HepG2 (cell line): Measurements from ENCODE around the gene MTFR1L. TPM values are rescaled to one million over a fixed set of nuclear protein-coding genes. Genes with fewer than 3 reads are reported as not detected.

Experiments used
- AGO2 ChIP-seq: fragments of 200-400 bp; formaldehyde crosslinking; optimal IDR thresholded peaks from 2 replicates; pipeline ENCODE3; 2017; ENCODE audit warnings: mild to moderate bottlenecking, low read depth, low read length, moderate library complexity
- ATRX ChIP-seq: sonication (generic); formaldehyde crosslinking; IDR thresholded peaks from 2 replicates; pipeline ENCODE4 v1.4.0; 2020; ENCODE audit warnings: missing genetic modification reagents, borderline replicate concordance
- DNMT1 ChIP-seq: sonication (generic); formaldehyde crosslinking; IDR thresholded peaks from 2 replicates; pipeline ENCODE4 v1.5.1; 2020; ENCODE audit warnings: mild to moderate bottlenecking, missing genetic modification reagents
- IRF2 ChIP-seq: IDR thresholded peaks from 2 replicates; pipeline ENCODE4 v1.6.1; 2018; ENCODE audit warnings: missing genetic modification reagents, missing compliant biosample characterization
- KDM3A ChIP-seq: IDR thresholded peaks from 2 replicates; pipeline ENCODE4 v1.6.1; 2018; ENCODE audit warnings: low read depth, missing compliant biosample characterization
- KDM5B ChIP-seq: sonication (generic); formaldehyde crosslinking; IDR thresholded peaks from 2 replicates; pipeline ENCODE4 v1.4.0; 2020; ENCODE audit warnings: missing genetic modification reagents, mild to moderate bottlenecking, borderline replicate concordance
- MEIS1 ChIP-seq: sonication (generic); formaldehyde crosslinking; IDR thresholded peaks from 2 replicates; pipeline ENCODE4 v1.9.0; 2021; ENCODE audit warnings: mild to moderate bottlenecking, missing genetic modification reagents, moderate library complexity, borderline replicate concordance
- SCMH1 ChIP-seq: sonication (generic); formaldehyde crosslinking; IDR thresholded peaks from 2 replicates; pipeline ENCODE4 v1.9.0; 2021; ENCODE audit warnings: missing genetic modification reagents, mild to moderate bottlenecking, borderline replicate concordance
- SP2 ChIP-seq: sonication (generic); formaldehyde crosslinking; IDR thresholded peaks from 2 replicates; pipeline ENCODE4 v1.5.1; 2020; ENCODE audit warnings: mild to moderate bottlenecking, missing genetic modification reagents
- SPEN ChIP-seq: sonication (generic); formaldehyde crosslinking; IDR thresholded peaks from 2 replicates; pipeline ENCODE4 v1.5.1; 2020; ENCODE audit warnings: low read depth, mild to moderate bottlenecking, missing genetic modification reagents
- ZNF282 ChIP-seq: fragments of 450-650 bp; IDR thresholded peaks from 2 replicates; pipeline ENCODE4 v1.6.1; 2018; ENCODE audit not compliant: partially characterized antibody
- ZNF724P ChIP-seq: sonication (generic); formaldehyde crosslinking; IDR thresholded peaks from 2 replicates; pipeline ENCODE4 v1.8.0; 2022; ENCODE audit warnings: missing genetic modification reagents, borderline replicate concordance
- ZNF781 ChIP-seq: sonication (generic); formaldehyde crosslinking; IDR thresholded peaks from 2 replicates; pipeline ENCODE4 v1.5.1; 2020; ENCODE audit warnings: borderline replicate concordance, mild to moderate bottlenecking, missing genetic modification reagents; ENCODE audit errors: not compliant biosample characterization
- ZSCAN31 ChIP-seq: sonication (generic); formaldehyde crosslinking; IDR thresholded peaks from 2 replicates; pipeline ENCODE4 v1.5.0; 2020; ENCODE audit warnings: low read depth, mild to moderate bottlenecking, missing genetic modification reagents
- polyA plus RNA-seq, 8 experiments: library from polyadenylated mRNA; depleted of rRNA in 3 of 8; stranded (reverse) in 7 of 8; unstranded in 1 of 8; fragments of >200 nt; fragmentation: Illumina TruSeq in 4 of 8; extraction: Trizol in 4 of 8; gene quantifications; 2 replicates each; pipeline versions ENCODE4 v1.2.1 to v1.2.3, GENCODE V29; 2011 to 2016; ENCODE audit warnings: low read depth in 4 of 8, missing spikeins in 1 of 8, mixed read lengths in 1 of 8; ENCODE audit not compliant: insufficient read depth in 1 of 8
- total RNA-seq, 5 experiments: library from RNA; depleted of rRNA; stranded (reverse); fragments of >200 nt; fragmentation: Illumina TruSeq; extraction: Trizol; gene quantifications; 2 replicates each; pipeline ENCODE4 v1.2.3, GENCODE V29; 2016; ENCODE audit warnings: low read depth in 1 of 5
- TF ChIP-seq, protein P1 (sequence below): sonication (generic); formaldehyde crosslinking; IDR thresholded peaks from 2 replicates; pipeline ENCODE4 v1.9.0; 2021; ENCODE audit warnings: missing genetic modification reagents, borderline replicate concordance
- TF ChIP-seq, protein P2 (sequence below): sonication (generic); formaldehyde crosslinking; IDR thresholded peaks from 2 replicates; pipeline ENCODE4 v1.4.0; 2020; ENCODE audit warnings: missing genetic modification reagents, mild to moderate bottlenecking, borderline replicate concordance
- TF ChIP-seq, protein P3 (sequence below): sonication (generic); formaldehyde crosslinking; IDR thresholded peaks from 2 replicates; pipeline ENCODE4 v1.4.0; 2020; ENCODE audit warnings: missing genetic modification reagents

The MTFR1L gene
- total and polyA plus RNA-seq, 2 of the 13 experiments (the other 11 are each of a cell fraction or from before 2014, with no cell fraction given): 38.0 to 55.7 TPM

DNA sequence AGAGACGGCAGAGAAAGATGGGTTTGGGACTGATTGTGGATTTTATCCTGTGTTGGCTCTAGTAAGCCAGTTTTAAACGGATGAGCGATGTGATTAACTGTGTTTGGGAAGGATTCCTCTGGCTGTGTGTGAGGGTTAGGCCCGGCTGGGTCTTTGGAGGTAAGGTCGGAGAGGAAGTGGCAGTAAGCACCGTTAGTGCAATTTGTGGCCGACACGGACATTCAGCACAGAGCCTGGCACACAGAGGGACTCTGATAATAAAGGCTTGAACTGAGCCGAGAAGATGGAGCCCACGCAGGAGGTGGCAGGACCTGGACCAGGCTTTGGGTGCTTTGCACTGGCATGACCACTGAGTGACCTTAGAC is 1.3 kb downstream of the MTFR1L start (continued):
- TF ChIP-seq, protein P1, sequence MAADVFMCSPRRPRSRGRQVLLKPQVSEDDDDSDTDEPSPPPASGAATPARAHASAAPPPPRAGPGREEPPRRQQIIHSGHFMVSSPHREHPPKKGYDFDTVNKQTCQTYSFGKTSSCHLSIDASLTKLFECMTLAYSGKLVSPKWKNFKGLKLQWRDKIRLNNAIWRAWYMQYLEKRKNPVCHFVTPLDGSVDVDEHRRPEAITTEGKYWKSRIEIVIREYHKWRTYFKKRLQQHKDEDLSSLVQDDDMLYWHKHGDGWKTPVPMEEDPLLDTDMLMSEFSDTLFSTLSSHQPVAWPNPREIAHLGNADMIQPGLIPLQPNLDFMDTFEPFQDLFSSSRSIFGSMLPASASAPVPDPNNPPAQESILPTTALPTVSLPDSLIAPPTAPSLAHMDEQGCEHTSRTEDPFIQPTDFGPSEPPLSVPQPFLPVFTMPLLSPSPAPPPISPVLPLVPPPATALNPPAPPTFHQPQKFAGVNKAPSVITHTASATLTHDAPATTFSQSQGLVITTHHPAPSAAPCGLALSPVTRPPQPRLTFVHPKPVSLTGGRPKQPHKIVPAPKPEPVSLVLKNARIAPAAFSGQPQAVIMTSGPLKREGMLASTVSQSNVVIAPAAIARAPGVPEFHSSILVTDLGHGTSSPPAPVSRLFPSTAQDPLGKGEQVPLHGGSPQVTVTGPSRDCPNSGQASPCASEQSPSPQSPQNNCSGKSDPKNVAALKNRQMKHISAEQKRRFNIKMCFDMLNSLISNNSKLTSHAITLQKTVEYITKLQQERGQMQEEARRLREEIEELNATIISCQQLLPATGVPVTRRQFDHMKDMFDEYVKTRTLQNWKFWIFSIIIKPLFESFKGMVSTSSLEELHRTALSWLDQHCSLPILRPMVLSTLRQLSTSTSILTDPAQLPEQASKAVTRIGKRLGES (CRISPR knock-in tag): no peak
- TF ChIP-seq ZNF781 (CRISPR knock-in tag) (peak; percentile 53), SP2 (CRISPR knock-in tag) (no peak), SPEN (CRISPR knock-in tag) (no peak), AGO2 (no peak), ATRX (CRISPR knock-in tag) (no peak), KDM5B (no peak), ZNF724P (CRISPR knock-in tag) (0 out of 2 replicates have a peak, but pooled peaks have one; percentile 30), IRF2 (CRISPR knock-in tag) (peak; percentile 10; the same call in 1 of the 2 replicates), MEIS1 (no peak), ZNF282 (no peak), KDM3A (CRISPR knock-in tag) (no peak), DNMT1 (CRISPR knock-in tag) (peak; percentile 33; the same call in 1 of the 2 replicates), SCMH1 (CRISPR knock-in tag) (no peak), ZSCAN31 (CRISPR knock-in tag) (no peak)
- TF ChIP-seq, protein P2, sequence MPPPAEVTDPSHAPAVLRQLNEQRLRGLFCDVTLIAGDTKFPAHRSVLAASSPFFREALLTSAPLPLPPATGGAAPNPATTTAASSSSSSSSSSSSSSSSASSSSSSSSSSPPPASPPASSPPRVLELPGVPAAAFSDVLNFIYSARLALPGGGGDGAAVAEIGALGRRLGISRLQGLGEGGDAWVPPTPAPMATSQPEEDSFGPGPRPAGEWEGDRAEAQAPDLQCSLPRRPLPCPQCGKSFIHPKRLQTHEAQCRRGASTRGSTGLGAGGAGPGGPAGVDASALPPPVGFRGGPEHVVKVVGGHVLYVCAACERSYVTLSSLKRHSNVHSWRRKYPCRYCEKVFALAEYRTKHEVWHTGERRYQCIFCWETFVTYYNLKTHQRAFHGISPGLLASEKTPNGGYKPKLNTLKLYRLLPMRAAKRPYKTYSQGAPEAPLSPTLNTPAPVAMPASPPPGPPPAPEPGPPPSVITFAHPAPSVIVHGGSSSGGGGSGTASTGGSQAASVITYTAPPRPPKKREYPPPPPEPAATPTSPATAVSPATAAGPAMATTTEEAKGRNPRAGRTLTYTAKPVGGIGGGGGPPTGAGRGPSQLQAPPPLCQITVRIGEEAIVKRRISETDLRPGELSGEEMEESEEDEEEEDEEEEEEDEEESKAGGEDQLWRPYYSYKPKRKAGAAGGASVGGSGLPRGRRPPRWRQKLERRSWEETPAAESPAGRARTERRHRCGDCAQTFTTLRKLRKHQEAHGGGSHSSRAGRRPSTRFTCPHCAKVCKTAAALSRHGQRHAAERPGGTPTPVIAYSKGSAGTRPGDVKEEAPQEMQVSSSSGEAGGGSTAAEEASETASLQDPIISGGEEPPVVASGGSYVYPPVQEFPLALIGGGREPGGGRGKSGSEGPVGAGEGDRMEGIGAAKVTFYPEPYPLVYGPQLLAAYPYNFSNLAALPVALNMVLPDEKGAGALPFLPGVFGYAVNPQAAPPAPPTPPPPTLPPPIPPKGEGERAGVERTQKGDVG: no peak
- TF ChIP-seq, protein P3, sequence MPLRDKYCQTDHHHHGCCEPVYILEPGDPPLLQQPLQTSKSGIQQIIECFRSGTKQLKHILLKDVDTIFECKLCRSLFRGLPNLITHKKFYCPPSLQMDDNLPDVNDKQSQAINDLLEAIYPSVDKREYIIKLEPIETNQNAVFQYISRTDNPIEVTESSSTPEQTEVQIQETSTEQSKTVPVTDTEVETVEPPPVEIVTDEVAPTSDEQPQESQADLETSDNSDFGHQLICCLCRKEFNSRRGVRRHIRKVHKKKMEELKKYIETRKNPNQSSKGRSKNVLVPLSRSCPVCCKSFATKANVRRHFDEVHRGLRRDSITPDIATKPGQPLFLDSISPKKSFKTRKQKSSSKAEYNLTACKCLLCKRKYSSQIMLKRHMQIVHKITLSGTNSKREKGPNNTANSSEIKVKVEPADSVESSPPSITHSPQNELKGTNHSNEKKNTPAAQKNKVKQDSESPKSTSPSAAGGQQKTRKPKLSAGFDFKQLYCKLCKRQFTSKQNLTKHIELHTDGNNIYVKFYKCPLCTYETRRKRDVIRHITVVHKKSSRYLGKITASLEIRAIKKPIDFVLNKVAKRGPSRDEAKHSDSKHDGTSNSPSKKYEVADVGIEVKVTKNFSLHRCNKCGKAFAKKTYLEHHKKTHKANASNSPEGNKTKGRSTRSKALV (CRISPR knock-in tag): no peak
